Right cardiac atrium (tissue), 5 donors: Measurements from ENCODE around the gene FZR1. TPM values are rescaled to one million over a fixed set of nuclear protein-coding genes. Genes with fewer than 3 reads are reported as not detected.
A peak's percentile ranks its signal among the peaks of the same experiment; 100 is the strongest.

Source experiments
- ATAC-seq, 2 donors: fragments of 200-7000 bp; cut with Tn5 transposase; one replicate each; pipeline versions ENCODE4 v1.8.0 to v1.9.1; 2020; ENCODE audit warnings: moderate library complexity in 2 of 2, mild to moderate bottlenecking in 1 of 2
- DNase-seq, 3 donors: peaks; one replicate each; pipeline ENCODE4 v3.0.0-alpha.2; 2020
- H3K27ac ChIP-seq: one replicate; pipeline ENCODE4 v1.5.1; 2013; ENCODE audit warnings: mild to moderate bottlenecking, low read length, control low read depth, moderate library complexity
- H3K27me3 ChIP-seq: one replicate; pipeline ENCODE4 v1.6.1; 2013; ENCODE audit not compliant: control insufficient read depth, insufficient read depth
- H3K4me1 ChIP-seq: one replicate; pipeline ENCODE4 v1.6.1; 2013; ENCODE audit warnings: low read length; ENCODE audit not compliant: control insufficient read depth, insufficient read depth
- H3K4me3 ChIP-seq: one replicate; pipeline ENCODE4 v1.5.1; 2013; ENCODE audit warnings: low read length, control low read depth
- H3K9me3 ChIP-seq: one replicate; pipeline ENCODE4 v1.6.1; 2013; ENCODE audit warnings: low read length; ENCODE audit not compliant: control insufficient read depth
- WGBS: extraction: QIAGEN DNeasy Blood & Tissue Kit; methylation state at CpG from one replicate; pipeline ENCODE4 v1.1.7; 2013; 5-methylcytosine and 5-hydroxymethylcytosine counted together
- intact Hi-C, 4 donors: fragments of 100-400 bp; cut with DNase I; formaldehyde crosslinking; loops; one replicate each; pipeline versions ENCODE4 v1.11.0 to v1.14.0; 2022 to 2023
- polyA plus RNA-seq: library from polyadenylated mRNA; stranded (reverse); fragments of 200-250 nt; gene quantifications from one replicate; pipeline ENCODE4 v1.2.3, GENCODE V29; 2013
- total RNA-seq, 4 donors: library from RNA; stranded (reverse); fragmentation: NEBNext Ultra II Directional; extraction: Animal tissue kit (Norgen Biotek cat#: 25700); gene quantifications; one replicate each; pipeline ENCODE4 v1.2.1, GENCODE V29; 2021
- donor health status: healthy with polysubstance abuse.
- donor health status: DM: no; HTN: yes; CAD: no.
- donor health status: DM: no; HTN: no; CAD: no.
- donor health status: DM: no; HTN: yes; CAD: no; lungs with severe emphysema.
- donor health status: DM: yes; HTN: yes; CAD: no.

The FZR1 gene
- total and polyA plus RNA-seq, 5 donors: 14.3 to 23.3 (median 20.4) TPM

DNA sequence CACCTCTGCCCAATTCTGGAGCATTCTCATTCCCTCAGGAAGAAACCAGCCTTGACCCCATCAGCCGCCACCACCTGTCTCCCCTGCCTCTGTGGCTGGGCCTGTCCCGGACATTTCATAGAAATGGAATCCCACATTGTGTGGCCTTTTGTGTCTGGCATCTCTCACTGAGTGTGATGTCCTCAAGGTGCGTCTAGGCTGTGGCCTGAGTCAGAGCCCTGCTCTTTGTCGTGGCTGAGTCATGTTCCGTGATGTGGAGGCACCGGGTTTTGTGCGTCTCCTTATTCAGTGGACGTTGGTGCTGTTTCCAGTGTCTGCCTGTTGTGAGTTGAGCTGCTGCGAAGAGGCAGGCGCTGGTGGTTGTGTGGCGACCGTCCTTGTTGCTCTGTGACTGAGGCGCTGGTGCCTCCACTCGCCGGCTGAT is 3.5 kb downstream of the FZR1 start:
- Histone ChIP-seq H3K4me3 (no peak overlapping the region), H3K27me3 (no peaks in the 10 kb centered on the region), H3K27ac (no peak overlapping the region), H3K9me3 (no peaks in the 10 kb centered on the region), H3K4me1 (peaks cover 4% of the 10 kb centered on the region)
- intact Hi-C loops: no loop called here
- DNase-seq (no peak), ATAC-seq (no peak)
- WGBS: 86% methylated on average over 15 of the region's 15 CpGs

DNA sequence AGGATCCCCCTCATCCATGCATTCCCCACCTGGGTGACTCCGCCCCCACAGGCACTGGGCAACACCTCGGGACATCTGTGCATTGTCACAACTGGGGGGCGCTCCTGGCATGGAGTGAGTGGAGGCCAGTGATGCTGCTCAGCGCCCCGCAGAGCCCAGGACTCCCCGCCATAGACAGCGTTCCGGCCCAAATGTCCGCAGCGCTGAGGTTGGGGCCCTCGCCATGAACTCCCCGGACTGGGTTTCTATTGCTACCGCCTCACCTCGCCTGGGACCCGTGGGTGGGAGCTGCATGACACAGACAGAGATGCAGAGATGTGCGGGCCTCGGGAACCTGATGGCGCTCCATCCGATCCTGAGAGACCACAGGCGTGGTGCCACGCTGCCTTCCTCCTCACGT is 4.6 kb downstream of the FZR1 start:
- no peak overlapping the region for H3K4me3 ChIP-seq
- H3K27ac ChIP-seq: no peak overlapping the region
- no peaks in the 10 kb centered on the region for H3K27me3 ChIP-seq
- H3K4me1 ChIP-seq: peaks cover 4% of the 10 kb centered on the region
- no peaks in the 10 kb centered on the region for H3K9me3 ChIP-seq
- peak in 1 of 3 donors; percentile 56 for DNase-seq
- whole genome bisulfite sequencing: 88% methylated on average over 22 of the region's 22 CpGs
- ATAC-seq: no peak
- intact Hi-C loops: no loop called here

DNA sequence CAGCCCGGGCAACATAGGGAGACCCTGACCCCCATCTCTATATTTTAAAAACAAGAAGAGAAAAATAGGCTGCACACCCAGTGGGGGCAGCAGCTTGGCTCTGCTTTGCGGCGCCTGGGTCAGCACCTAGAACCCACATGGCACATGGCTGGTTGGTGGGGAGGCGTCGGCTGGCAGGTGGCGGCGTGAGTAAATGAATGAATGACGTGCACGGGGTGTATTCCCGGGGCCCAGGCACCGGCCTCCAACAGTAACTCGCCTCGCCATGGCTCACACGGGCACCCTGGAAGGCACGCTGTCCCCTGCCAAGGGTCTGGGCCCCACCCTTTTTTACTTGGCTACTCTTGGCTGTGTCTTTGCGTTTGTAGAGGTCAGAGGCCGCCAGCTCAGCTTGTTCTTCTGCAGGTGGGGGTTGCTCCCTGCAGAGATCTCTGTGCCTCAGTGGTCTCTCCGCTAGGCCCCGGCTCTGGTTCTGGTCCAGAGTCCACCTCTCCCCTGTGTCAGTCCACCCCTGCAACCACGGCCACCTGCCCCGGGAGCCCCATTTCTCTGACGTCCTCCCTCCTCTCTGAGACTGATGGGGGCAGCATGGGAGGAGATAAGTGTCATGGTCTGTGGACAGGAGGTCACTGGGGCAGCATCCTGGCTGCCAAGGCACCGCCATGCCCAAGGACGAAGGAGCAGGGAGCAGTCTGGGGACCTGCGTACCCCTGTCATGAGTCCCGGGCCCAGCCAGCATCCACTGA is 5.6 kb downstream of the FZR1 start:
- intact Hi-C loops: no loop called here
- peaks cover 4% of the 10 kb centered on the region for H3K4me1 ChIP-seq
- no peak overlapping the region for H3K4me3 ChIP-seq
- ATAC-seq (no peak), DNase-seq (no peak)
- H3K9me3 ChIP-seq: no peaks in the 10 kb centered on the region
- 84% methylated on average over 26 of the region's 26 CpGs for WGBS
- no peaks in the 10 kb centered on the region for H3K27me3 ChIP-seq
- H3K27ac ChIP-seq: no peak overlapping the region

DNA sequence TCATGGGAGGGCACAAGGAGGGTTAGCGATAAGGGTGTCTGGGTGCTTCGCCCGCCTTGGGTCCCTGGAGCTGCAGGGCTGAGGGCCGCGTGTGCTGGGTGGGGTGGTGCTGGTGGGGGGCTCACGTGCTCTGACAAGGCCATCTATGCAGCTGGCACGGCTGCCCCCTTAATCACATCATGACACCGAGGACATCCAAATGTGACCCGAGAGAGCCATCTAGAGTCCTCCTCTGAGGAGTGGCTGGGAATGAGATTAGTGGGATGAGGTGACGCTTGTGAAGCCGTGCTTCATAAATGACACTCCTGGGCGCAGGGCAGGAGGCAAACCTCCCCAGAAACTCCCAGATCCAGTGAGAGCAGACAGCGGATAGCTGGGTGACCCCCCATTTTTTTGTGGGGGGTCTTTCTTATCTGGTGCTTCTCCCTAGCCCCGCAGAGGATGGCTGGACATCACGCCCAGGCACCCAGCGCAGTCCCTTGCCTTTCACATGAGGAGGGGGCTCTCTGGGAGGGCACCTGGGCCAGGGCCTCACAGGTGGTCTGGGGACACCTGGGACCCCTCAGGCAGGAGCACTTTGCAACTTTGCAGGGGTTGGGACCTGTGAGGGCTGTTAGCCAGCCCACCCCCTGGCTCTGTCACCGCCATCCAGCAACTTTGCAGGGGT is 6.6 kb downstream of the FZR1 start:
- Histone ChIP-seq H3K4me1 (peaks cover 4% of the 10 kb centered on the region), H3K27ac (no peak overlapping the region), H3K4me3 (no peak overlapping the region), H3K9me3 (no peaks in the 10 kb centered on the region), H3K27me3 (no peaks in the 10 kb centered on the region)
- DNase-seq (no peak), ATAC-seq (peak in 1 of 2 donors; percentile 3)
- WGBS: 77% methylated on average over 17 of the region's 17 CpGs
- intact Hi-C loops: no loop called here

DNA sequence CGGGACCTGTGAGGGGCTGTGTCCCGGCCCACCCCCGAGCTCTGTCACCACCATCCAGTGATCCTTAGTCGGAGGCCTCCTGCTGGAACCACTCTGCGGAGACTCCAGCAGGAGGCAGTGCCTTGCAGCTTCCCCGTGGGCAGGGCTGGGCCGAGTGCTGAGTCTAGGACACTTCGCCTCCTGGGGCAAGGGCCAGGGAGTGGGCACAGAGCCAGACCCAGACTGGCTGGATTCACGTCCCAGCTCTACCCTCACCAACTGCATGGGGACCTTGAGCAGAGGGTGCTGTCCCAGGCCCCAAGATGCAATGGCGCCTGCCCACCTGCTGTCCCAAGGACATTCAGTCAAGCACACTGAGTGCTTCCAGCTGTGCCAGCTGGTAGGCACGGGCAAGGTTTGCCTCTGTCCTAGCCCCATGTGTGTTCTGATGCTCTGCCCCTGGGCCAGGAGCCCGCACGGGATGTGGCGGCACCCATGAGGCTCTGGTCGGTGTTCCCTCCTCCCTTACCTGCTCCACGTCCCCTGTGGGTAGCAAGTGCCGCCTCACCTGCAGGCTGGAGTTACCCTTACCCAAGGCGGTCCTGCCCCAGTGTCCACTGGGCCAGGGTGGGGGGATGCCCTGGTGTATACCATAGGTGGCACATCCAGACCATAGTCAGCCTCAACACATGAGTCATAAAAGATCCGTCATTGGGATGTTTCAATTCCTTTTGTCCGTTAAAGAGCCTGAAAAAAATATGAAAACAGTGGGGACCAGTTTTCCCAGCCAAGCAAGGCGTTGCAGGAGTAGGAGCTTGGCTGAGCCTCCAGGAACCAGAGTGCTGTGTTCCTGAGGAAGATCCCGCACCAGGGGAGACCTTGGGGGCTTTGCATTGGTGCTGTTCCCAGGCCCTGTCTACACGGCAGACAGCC is 7.4 kb downstream of the FZR1 start:
- intact Hi-C loops: no loop called here
- no peaks in the 10 kb centered on the region for H3K27me3 ChIP-seq
- H3K9me3 ChIP-seq: no peaks in the 10 kb centered on the region
- DNase-seq (peak in 1 of 3 donors; percentile 66), ATAC-seq (peak; percentile 7 to 17)
- H3K4me1 ChIP-seq: peaks cover 4% of the 10 kb centered on the region
- 73% methylated on average over 23 of the region's 23 CpGs for whole genome bisulfite sequencing
- no peak overlapping the region for H3K27ac ChIP-seq
- no peak overlapping the region for H3K4me3 ChIP-seq

DNA sequence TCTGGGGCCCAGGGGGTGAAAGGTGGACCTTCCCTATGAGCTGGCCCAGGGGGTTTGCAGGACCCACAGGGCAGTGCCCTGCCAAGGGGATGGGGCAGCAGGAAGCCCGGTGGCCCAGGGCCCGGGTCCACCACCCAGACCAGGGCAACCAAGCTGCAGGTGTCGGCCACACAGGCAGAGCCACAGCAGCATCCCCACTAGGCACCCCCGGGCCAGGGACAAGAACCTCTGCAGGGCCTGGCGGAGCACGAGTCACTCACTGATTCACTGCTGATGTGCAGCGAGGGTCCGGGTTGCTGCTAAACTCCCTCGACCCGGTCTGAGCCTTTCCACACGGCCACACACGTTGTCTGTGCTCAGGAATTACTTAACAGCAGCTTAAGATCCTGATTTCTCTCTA is 8.8 kb downstream of the FZR1 start:
- intact Hi-C loops: no loop called here
- H3K4me1 ChIP-seq: peaks cover 4% of the 10 kb centered on the region
- no peaks in the 10 kb centered on the region for H3K9me3 ChIP-seq
- no peak overlapping the region for H3K4me3 ChIP-seq
- DNase-seq (no peak), ATAC-seq (no peak)
- H3K27ac ChIP-seq: no peak overlapping the region
- H3K27me3 ChIP-seq: no peaks in the 10 kb centered on the region
- 88% methylated on average over 12 of the region's 12 CpGs for WGBS

DNA sequence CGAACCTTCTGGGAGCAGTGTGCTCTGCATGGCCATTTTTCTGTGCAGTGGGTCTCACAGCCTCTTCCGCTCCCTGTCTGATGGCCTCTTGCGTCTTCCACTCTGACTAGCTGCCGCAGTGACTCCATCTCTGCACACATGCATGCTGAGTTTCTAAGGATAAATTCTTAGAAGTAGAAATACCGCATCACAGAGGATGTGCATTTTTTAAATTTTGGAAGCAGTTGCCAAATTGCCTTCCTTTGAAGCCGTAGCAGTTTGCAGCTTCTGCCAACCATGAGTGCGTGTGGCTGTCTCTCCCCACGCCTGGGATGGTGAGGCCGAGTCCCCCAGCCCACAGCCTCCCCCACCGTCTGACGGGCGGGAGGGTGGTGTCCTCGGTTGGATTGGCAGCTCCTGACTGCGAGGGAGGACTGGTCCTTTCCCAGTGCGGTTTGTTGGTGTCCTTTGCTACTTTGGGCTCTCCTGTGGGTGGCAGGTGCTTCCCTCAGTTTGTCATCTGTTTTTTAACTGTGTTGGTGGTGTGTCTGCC is 9.8 kb downstream of the FZR1 start:
- 65% methylated on average over 15 of the region's 15 CpGs for WGBS
- intact Hi-C loops: no loop called here
- Histone ChIP-seq H3K27me3 (no peaks in the 10 kb centered on the region), H3K4me1 (peaks cover 4% of the 10 kb centered on the region), H3K9me3 (no peaks in the 10 kb centered on the region), H3K27ac (no peak overlapping the region), H3K4me3 (no peak overlapping the region)
- DNase-seq (peak in 1 of 3 donors; percentile 42), ATAC-seq (no peak)

DNA sequence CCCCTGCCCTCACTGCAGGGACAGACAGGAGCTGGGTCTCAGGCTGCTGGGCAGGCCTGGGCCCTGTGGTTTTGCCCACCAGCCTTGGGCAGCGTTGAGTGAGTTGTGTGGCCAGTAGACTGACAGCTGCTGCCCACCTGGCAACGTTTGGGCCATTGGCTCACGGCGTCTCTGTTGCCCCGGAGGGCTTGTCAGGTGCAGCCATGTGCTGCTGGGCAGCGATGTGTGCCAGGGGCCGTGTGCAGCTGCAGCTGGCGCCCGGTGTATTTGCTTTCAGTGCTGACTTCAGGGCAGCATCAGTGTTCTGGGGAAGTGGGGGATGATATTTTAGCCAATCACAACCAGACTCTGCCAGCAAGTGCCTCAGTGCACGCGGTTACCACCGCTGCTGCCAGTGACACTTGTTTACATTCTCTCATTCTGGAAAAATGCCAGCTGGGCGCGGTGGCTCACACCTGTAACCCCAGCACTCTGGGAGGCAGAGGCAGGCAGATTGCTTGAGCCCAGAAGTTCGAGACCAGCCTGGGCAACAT is 10.6 kb downstream of the FZR1 start:
- peaks cover 4% of the 10 kb centered on the region for H3K4me1 ChIP-seq
- no peak overlapping the region for H3K27ac ChIP-seq
- intact Hi-C loops: no loop called here

DNA sequence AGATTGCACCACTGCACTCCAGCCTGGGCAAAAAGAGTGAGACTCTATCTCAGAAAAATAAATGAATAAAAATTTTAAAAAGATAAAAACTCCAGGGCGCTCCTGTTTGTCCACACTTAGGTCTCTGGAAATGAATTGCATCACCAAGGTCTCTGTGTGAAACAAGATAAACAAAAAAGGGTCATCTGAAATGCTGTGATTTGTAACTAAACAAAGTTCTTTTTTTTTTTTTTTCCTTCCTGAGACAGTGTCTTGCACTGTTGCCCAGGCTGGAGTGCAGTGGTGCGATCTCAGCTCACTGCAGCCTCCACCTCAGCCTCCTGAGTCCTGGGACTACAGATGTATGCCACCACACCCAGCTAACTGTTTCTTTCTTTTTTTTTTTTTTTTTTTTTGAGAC is 11.5 kb downstream of the FZR1 start:
- no peak overlapping the region for H3K27ac ChIP-seq
- 89% methylated on average over 2 of the region's 2 CpGs for WGBS

More for the DNA sequence above, 10.6 kb downstream of the FZR1 start:
- DNase-seq: peak in 2 of 3 donors; percentile 54 to 58
- no peak for ATAC-seq
- WGBS: 77% methylated on average over 15 of the region's 15 CpGs
- H3K9me3 ChIP-seq: no peaks in the 10 kb centered on the region
- no peak overlapping the region for H3K4me3 ChIP-seq
- H3K27me3 ChIP-seq: no peaks in the 10 kb centered on the region

DNA sequence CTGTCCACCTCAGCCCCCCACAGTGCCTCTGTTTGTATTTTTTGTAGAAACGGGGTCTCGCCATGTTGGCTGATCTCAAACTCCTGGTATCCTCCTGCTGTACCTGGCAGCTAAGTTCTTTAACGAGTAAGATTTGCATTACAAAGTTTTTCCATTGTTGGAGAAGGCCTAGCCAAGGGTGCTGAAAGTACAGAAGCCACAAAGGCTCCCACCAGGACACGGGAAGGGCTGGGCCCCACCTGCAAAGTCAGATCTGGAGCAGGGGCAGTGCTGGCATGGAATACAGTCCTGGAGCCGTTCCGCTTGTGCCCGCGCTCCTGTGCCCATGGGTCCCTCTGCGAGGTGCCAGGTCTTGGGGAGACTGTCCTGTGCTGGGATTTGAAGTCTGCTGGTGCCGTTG is 12.1 kb downstream of the FZR1 start:
- DNase-seq (no peak), ATAC-seq (no peak)
- H3K9me3 ChIP-seq: no peaks in the 10 kb centered on the region
- peaks cover 4% of the 10 kb centered on the region for H3K4me1 ChIP-seq
- intact Hi-C loops: no loop called here
- no peak overlapping the region for H3K4me3 ChIP-seq
- no peak overlapping the region for H3K27ac ChIP-seq
- WGBS: 84% methylated on average over 10 of the region's 10 CpGs
- no peaks in the 10 kb centered on the region for H3K27me3 ChIP-seq

More for the DNA sequence above, 11.5 kb downstream of the FZR1 start:
- DNase-seq: no peak
- H3K4me1 ChIP-seq: peaks cover 4% of the 10 kb centered on the region
- no peaks in the 10 kb centered on the region for H3K9me3 ChIP-seq
- no peaks in the 10 kb centered on the region for H3K27me3 ChIP-seq
- intact Hi-C loops: no loop called here
- ATAC-seq: no peak
- no peak overlapping the region for H3K4me3 ChIP-seq
